Gastroesophageal sphincter (tissue), 3 donors: Measurements from ENCODE around the gene RPTOR.

Source experiments
- EP300 ChIP-seq: sonication (generic); formaldehyde crosslinking; IDR thresholded peaks from one replicate; pipeline ENCODE4 v1.6.1; 2017; ENCODE audit warnings: antibody characterized with exemption, mild to moderate bottlenecking
- POLR2A ChIP-seq, 2 donors: fragments of 450-650 bp; IDR thresholded peaks; one replicate each; pipeline ENCODE4 v1.6.1; 2017; ENCODE audit warnings: antibody characterized with exemption in 2 of 2, mild to moderate bottlenecking in 2 of 2, moderate library complexity in 1 of 2
- POLR2AphosphoS5 ChIP-seq: sonication (generic); formaldehyde crosslinking; IDR thresholded peaks from one replicate; pipeline ENCODE4 v1.6.1; 2017; ENCODE audit warnings: antibody characterized with exemption
- TF ChIP-seq, protein P1 (sequence below), 4 experiments: fragments of 200-600 bp in 2 of 4; fragments of 450-650 bp in 2 of 4; sonication (generic) in 1 of 4; IDR thresholded peaks; one replicate each; pipeline ENCODE4 v1.5.1; 2017 to 2019; ENCODE audit warnings: antibody characterized with exemption in 4 of 4, mild to moderate bottlenecking in 2 of 4, moderate library complexity in 2 of 4

DNA sequence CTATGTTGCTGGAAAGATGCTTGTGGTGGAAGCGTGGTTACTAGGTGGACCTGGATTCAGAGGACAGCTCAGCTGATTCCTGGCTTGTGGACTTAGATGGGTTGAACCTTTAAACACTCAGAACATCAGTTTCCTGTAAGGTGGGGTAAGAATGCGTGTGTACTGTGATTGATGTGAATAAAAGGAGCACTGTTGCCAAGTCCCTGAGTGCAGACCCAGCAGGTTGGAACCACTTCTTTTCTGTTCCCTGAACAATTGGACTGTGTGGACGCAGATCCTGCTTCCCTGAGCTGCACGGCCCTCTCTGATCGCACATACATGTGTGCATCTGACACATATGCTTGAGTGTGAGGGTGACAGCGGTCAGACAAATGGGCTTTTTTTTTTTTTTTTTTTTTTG lies 37.5 kb downstream of the RPTOR start:
- TF ChIP-seq, protein P1, sequence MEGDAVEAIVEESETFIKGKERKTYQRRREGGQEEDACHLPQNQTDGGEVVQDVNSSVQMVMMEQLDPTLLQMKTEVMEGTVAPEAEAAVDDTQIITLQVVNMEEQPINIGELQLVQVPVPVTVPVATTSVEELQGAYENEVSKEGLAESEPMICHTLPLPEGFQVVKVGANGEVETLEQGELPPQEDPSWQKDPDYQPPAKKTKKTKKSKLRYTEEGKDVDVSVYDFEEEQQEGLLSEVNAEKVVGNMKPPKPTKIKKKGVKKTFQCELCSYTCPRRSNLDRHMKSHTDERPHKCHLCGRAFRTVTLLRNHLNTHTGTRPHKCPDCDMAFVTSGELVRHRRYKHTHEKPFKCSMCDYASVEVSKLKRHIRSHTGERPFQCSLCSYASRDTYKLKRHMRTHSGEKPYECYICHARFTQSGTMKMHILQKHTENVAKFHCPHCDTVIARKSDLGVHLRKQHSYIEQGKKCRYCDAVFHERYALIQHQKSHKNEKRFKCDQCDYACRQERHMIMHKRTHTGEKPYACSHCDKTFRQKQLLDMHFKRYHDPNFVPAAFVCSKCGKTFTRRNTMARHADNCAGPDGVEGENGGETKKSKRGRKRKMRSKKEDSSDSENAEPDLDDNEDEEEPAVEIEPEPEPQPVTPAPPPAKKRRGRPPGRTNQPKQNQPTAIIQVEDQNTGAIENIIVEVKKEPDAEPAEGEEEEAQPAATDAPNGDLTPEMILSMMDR (IDR thresholded peaks at IDR 0.05), result no peak
- TF ChIP-seq POLR2AphosphoS5, result no peak
- TF ChIP-seq POLR2A (IDR thresholded peaks at IDR 0.05), result no peak
- TF ChIP-seq EP300, result no peak
